Liver (tissue), 9 donors: ENCODE measurements around the gene FAM181A. TPM values are rescaled to one million over a fixed set of nuclear protein-coding genes. Genes with fewer than 3 reads are reported as not detected.

Experiments
- DNase-seq: peaks from one replicate; pipeline ENCODE4 v3.0.0-alpha.2; 2017; ENCODE audit warnings: low spot score
- H3K27ac ChIP-seq, 2 donors: one replicate each; pipeline ENCODE4 v1.7.0; 2013; ENCODE audit warnings: inconsistent platforms in 2 of 2, low read length in 2 of 2, control low read depth in 1 of 2, low read depth in 1 of 2, mild to moderate bottlenecking in 1 of 2
- H3K27me3 ChIP-seq, 4 donors: one replicate each; pipeline versions ENCODE4 v1.6.1 to v1.7.0; 2013; ENCODE audit warnings: low read length in 3 of 4, inconsistent platforms in 1 of 4, mild to moderate bottlenecking in 1 of 4, moderate library complexity in 1 of 4; ENCODE audit not compliant: control insufficient read depth in 4 of 4, insufficient read depth in 4 of 4
- H3K36me3 ChIP-seq, 4 donors: one replicate each; pipeline versions ENCODE4 v1.6.1 to v1.7.0; 2013; ENCODE audit warnings: low read length in 3 of 4, mild to moderate bottlenecking in 3 of 4, low read depth in 1 of 4, moderate library complexity in 1 of 4; ENCODE audit not compliant: control insufficient read depth in 4 of 4, insufficient read depth in 3 of 4
- H3K4me1 ChIP-seq, 4 donors: one replicate each; pipeline versions ENCODE4 v1.6.1 to v1.7.0; 2013; ENCODE audit warnings: low read length in 3 of 4, mild to moderate bottlenecking in 3 of 4, moderate library complexity in 1 of 4; ENCODE audit not compliant: control insufficient read depth in 4 of 4, insufficient read depth in 4 of 4
- H3K4me3 ChIP-seq, 3 donors: one replicate each; pipeline versions ENCODE4 v1.6.1 to v1.7.0; 2013; ENCODE audit warnings: low read length in 3 of 3, control low read depth in 1 of 3, low read depth in 1 of 3, mild to moderate bottlenecking in 1 of 3
- H3K9ac ChIP-seq, 2 donors: one replicate each; pipeline ENCODE4 v1.7.0; 2013; ENCODE audit warnings: low read length in 2 of 2, mild to moderate bottlenecking in 2 of 2, moderate library complexity in 2 of 2, control low read depth in 1 of 2, low read depth in 1 of 2
- H3K9me3 ChIP-seq, 4 donors: one replicate each; pipeline versions ENCODE4 v1.6.1 to v1.7.0; 2013; ENCODE audit warnings: low read length in 3 of 4; ENCODE audit not compliant: control insufficient read depth in 4 of 4
- EGR1 ChIP-seq, 2 donors: IDR thresholded peaks; 2 replicates each; pipeline ENCODE4 v1.6.1; 2016 to 2018; ENCODE audit warnings: antibody characterized with exemption in 2 of 2, low read depth in 2 of 2
- FOXA1 ChIP-seq: IDR thresholded peaks from 2 replicates; pipeline ENCODE4 v1.6.1; 2016; ENCODE audit warnings: antibody characterized with exemption
- FOXA2 ChIP-seq: IDR thresholded peaks from 2 replicates; pipeline ENCODE4 v1.6.1; 2016; ENCODE audit warnings: antibody characterized with exemption
- GABPA ChIP-seq, 2 donors: IDR thresholded peaks in 1 of 2; conservative IDR thresholded peaks in 1 of 2; 2 replicates each; pipeline ENCODE4 v1.6.1; 2016; ENCODE audit warnings: antibody characterized with exemption in 2 of 2, mild to moderate bottlenecking in 1 of 2, moderate library complexity in 1 of 2
- HNF4A ChIP-seq, 2 donors: conservative IDR thresholded peaks; 2 replicates each; pipeline ENCODE4 v1.6.1; 2016; ENCODE audit warnings: antibody characterized with exemption in 2 of 2, mild to moderate bottlenecking in 2 of 2
- HNF4G ChIP-seq: IDR thresholded peaks from 2 replicates; pipeline ENCODE4 v1.6.1; 2016; ENCODE audit warnings: antibody characterized with exemption
- JUND ChIP-seq, 2 donors: IDR thresholded peaks; 2 replicates each; pipeline ENCODE4 v1.6.1; 2016; ENCODE audit warnings: antibody characterized with exemption in 2 of 2
- RAD21 ChIP-seq, 2 donors: IDR thresholded peaks; 2 replicates each; pipeline ENCODE4 v1.6.1; 2016; ENCODE audit warnings: antibody characterized with exemption in 2 of 2, mild to moderate bottlenecking in 2 of 2
- RXRA ChIP-seq, 2 donors: IDR thresholded peaks; 2 replicates each; pipeline ENCODE4 v1.6.1; 2017 to 2018; ENCODE audit warnings: antibody characterized with exemption in 2 of 2, mild to moderate bottlenecking in 1 of 2
- SP1 ChIP-seq: IDR thresholded peaks from 2 replicates; pipeline ENCODE4 v1.6.1; 2018; ENCODE audit warnings: antibody characterized with exemption, mild to moderate bottlenecking
- TAF1 ChIP-seq: conservative IDR thresholded peaks from 2 replicates; pipeline ENCODE4 v1.6.1; 2016; ENCODE audit warnings: antibody characterized with exemption, mild to moderate bottlenecking
- WGBS: extraction: QIAGEN DNeasy Blood & Tissue Kit; methylation state at CpG from one replicate; pipeline ENCODE4 v1.1.7; 2013; 5-methylcytosine and 5-hydroxymethylcytosine counted together
- polyA plus RNA-seq, 2 donors: library from polyadenylated mRNA; stranded (reverse) in 1 of 2; unstranded in 1 of 2; fragments of 200-250 nt in 1 of 2; fragments of >200 nt in 1 of 2; fragmentation: Nextera tagmentation in 1 of 2; extraction: Ambion mirVana in 1 of 2; gene quantifications; one replicate each; pipeline versions ENCODE4 v1.2.1 to v1.2.3, GENCODE V29; 2013 to 2015
- total RNA-seq, 2 donors: library from RNA; depleted of rRNA; stranded (reverse); fragments of >200 nt; gene quantifications; one replicate each; pipeline ENCODE4 v1.2.3, GENCODE V29; 2014
- TF ChIP-seq, protein P1 (sequence below): fragments of 150-350 bp; IDR thresholded peaks from 2 replicates; pipeline ENCODE4 v1.5.1; 2017; ENCODE audit warnings: improper control_type of control experiment, low read depth, low read length; ENCODE audit not compliant: missing input control
- TF ChIP-seq, protein P2 (sequence below): IDR thresholded peaks from 2 replicates; pipeline ENCODE4 v1.6.1; 2016; ENCODE audit warnings: antibody characterized with exemption
- TF ChIP-seq, protein P3 (sequence below): IDR thresholded peaks from 2 replicates; pipeline ENCODE4 v1.6.1; 2016; ENCODE audit warnings: antibody characterized with exemption, mild to moderate bottlenecking
- TF ChIP-seq, protein P4 (sequence below): IDR thresholded peaks from 2 replicates; pipeline ENCODE4 v1.6.1; 2016; ENCODE audit warnings: antibody characterized with exemption
- TF ChIP-seq, protein P5 (sequence below): IDR thresholded peaks from 2 replicates; pipeline ENCODE4 v1.6.1; 2016; ENCODE audit warnings: antibody characterized with exemption
- donor health status: healthy.
- donor health status: healthy.
- donor health status: healthy.
- donor health status: healthy.
- donor health status: healthy.

The FAM181A gene
- total and polyA plus RNA-seq, 4 donors, result not detected

DNA sequence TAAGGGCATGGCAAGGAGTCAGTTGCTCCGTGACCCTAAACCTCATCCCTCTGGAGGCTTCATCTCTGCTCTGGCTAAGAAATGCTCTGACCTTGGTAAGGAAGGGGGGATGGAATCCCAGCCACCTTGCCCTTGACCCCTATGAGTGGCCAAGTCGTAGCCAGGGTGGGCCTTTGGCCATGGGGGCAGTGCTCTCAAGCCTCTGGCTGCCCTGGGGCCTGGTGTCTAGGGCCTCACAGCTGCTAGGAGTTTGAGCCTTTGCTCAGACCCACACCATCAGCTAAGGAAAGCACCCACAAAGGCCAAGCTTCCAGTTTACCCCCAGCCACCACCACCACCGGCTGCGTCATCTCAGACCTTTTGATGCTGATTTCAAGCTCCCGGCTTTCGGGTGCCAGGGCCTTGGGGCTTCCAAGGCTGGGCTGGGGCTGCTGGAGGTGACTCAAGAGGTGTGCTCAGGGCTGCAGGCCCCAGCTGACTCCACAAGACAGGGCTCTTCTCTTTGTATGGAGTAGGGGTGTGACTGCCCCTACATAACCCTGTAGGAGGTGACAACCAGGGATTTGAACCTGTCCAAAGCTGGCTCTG is 45.6 kb downstream of the FAM181A start:
- Histone ChIP-seq H3K9ac (no peak overlapping the region), H3K27me3 (no peaks in the 10 kb centered on the region), H3K4me3 (no peak overlapping the region), H3K4me1 (peaks cover 0 to 8% (median 2%) of the 10 kb centered on the region in 4 donors), H3K9me3 (no peaks in the 10 kb centered on the region), H3K36me3 (no peaks in the 10 kb centered on the region), H3K27ac (no peak overlapping the region)
- DNase-seq, result no peak
- 94% methylated on average over 6 of the region's 6 CpGs for WGBS
- TF ChIP-seq HNF4A (conservative IDR thresholded peaks at IDR 0.05), result no peak
- TF ChIP-seq, protein P1, sequence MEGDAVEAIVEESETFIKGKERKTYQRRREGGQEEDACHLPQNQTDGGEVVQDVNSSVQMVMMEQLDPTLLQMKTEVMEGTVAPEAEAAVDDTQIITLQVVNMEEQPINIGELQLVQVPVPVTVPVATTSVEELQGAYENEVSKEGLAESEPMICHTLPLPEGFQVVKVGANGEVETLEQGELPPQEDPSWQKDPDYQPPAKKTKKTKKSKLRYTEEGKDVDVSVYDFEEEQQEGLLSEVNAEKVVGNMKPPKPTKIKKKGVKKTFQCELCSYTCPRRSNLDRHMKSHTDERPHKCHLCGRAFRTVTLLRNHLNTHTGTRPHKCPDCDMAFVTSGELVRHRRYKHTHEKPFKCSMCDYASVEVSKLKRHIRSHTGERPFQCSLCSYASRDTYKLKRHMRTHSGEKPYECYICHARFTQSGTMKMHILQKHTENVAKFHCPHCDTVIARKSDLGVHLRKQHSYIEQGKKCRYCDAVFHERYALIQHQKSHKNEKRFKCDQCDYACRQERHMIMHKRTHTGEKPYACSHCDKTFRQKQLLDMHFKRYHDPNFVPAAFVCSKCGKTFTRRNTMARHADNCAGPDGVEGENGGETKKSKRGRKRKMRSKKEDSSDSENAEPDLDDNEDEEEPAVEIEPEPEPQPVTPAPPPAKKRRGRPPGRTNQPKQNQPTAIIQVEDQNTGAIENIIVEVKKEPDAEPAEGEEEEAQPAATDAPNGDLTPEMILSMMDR, result no peak
- TF ChIP-seq, protein P2, sequence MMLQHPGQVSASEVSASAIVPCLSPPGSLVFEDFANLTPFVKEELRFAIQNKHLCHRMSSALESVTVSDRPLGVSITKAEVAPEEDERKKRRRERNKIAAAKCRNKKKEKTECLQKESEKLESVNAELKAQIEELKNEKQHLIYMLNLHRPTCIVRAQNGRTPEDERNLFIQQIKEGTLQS, result no peak
- TF ChIP-seq, protein P3, sequence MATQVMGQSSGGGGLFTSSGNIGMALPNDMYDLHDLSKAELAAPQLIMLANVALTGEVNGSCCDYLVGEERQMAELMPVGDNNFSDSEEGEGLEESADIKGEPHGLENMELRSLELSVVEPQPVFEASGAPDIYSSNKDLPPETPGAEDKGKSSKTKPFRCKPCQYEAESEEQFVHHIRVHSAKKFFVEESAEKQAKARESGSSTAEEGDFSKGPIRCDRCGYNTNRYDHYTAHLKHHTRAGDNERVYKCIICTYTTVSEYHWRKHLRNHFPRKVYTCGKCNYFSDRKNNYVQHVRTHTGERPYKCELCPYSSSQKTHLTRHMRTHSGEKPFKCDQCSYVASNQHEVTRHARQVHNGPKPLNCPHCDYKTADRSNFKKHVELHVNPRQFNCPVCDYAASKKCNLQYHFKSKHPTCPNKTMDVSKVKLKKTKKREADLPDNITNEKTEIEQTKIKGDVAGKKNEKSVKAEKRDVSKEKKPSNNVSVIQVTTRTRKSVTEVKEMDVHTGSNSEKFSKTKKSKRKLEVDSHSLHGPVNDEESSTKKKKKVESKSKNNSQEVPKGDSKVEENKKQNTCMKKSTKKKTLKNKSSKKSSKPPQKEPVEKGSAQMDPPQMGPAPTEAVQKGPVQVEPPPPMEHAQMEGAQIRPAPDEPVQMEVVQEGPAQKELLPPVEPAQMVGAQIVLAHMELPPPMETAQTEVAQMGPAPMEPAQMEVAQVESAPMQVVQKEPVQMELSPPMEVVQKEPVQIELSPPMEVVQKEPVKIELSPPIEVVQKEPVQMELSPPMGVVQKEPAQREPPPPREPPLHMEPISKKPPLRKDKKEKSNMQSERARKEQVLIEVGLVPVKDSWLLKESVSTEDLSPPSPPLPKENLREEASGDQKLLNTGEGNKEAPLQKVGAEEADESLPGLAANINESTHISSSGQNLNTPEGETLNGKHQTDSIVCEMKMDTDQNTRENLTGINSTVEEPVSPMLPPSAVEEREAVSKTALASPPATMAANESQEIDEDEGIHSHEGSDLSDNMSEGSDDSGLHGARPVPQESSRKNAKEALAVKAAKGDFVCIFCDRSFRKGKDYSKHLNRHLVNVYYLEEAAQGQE, result no peak
- TF ChIP-seq EGR1 (IDR thresholded peaks at IDR 0.05; ENCODE audit: low read depth in 2 of 2), result no peak
- no peak for TF ChIP-seq HNF4G
- TF ChIP-seq, protein P4, sequence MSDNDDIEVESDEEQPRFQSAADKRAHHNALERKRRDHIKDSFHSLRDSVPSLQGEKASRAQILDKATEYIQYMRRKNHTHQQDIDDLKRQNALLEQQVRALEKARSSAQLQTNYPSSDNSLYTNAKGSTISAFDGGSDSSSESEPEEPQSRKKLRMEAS, result no peak
- TF ChIP-seq FOXA1, result no peak
- TF ChIP-seq RAD21 (IDR thresholded peaks at IDR 0.05), result no peak
- TF ChIP-seq, protein P5, sequence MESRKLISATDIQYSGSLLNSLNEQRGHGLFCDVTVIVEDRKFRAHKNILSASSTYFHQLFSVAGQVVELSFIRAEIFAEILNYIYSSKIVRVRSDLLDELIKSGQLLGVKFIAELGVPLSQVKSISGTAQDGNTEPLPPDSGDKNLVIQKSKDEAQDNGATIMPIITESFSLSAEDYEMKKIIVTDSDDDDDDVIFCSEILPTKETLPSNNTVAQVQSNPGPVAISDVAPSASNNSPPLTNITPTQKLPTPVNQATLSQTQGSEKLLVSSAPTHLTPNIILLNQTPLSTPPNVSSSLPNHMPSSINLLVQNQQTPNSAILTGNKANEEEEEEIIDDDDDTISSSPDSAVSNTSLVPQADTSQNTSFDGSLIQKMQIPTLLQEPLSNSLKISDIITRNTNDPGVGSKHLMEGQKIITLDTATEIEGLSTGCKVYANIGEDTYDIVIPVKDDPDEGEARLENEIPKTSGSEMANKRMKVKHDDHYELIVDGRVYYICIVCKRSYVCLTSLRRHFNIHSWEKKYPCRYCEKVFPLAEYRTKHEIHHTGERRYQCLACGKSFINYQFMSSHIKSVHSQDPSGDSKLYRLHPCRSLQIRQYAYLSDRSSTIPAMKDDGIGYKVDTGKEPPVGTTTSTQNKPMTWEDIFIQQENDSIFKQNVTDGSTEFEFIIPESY, result no peak
- TF ChIP-seq FOXA2, result no peak
- TF ChIP-seq JUND (IDR thresholded peaks at IDR 0.05), result no peak
- TF ChIP-seq SP1, result no peak
- TF ChIP-seq TAF1, result no peak
- no peak for TF ChIP-seq GABPA (IDR thresholded peaks at IDR 0.05 in 1 of 2, conservative IDR thresholded peaks at IDR 0.05 in 1 of 2)
- TF ChIP-seq RXRA (IDR thresholded peaks at IDR 0.05), result no peak
